ENCODE data around the gene DHRS13.
"Not testable (repeated sequence)": the region's sequence is repeated elsewhere in the genome, so short reads cannot be mapped to it uniquely, and the experiment has no call there.

Gene DHRS13

DNA sequence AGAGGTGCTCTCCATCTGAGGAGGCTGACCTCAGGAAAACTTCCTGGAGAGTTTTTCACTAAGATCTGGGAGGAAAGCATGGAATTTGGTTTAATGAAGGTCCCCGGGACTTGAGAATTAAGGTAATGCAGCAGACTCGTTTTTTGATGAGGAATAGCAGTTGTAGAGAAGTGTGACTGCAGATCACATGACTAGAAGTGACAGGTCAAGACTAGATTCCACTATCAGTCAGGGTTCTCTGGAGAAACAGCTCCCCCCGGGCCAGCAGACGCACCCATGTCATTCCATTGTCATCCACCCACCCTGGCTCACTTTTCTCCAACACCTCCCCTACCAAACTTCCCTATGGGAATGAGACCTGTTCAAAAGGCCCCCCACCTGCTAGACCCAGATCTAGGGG lies 1.9 kb upstream of the DHRS13 start:
- DNase-seq (ENCODE audit: low read depth in 3 of 3, low spot score in 1 of 3): no peak

GRCh38 chr17:28903546-28903841 lies 615 bp upstream of the DHRS13 start:
- not testable (repeated sequence) for DNase-seq (ENCODE audit: low read depth in 3 of 3, low spot score in 1 of 3)

DNA sequence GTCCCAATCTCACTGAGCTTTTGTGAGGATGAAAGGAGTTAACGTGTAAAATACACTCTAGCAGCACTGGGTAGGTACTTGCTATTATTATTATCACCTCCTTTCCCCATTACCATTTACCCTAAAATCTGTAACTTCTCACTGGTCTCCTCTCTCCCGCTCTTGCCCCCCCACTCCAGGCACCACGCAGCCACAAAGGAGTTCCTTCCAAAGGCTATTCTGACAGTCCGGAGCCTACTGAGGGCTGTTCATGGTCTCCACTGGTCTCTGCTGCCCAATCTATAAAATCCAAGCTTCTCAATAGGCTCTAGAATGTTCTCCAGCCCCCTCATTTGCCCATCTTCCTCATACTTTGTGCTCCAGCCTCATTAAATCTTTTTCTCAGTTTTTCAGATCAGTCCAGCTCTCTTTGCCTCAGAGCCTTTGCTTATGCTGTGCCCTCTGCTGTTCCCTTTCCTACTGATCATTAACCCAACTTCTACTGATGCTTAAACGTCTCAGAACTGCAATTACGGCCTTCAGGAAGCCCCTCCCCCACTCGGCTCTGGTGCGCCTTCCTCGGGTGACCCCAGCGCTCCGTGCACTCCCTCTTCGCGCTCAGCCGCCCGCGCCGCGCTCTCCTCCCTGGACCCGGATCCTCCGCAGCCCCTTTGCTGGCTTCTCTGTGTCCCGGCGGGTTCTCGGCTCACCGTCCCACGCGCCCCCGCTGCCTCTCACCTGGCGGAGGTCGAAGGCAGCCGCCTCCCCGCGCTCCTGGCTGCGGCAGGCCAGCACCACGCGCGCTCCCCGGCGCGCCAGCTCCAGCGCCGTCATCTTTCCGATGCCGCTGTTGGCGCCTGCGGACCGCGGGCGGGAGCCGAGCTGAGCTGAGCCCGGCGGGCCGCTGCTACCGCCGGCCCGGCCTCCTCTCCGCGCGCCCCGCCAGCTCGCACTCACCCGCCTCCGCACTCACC lies 737 bp downstream of the DHRS13 start:
- peak in 2 of 3 donors; percentile 25 to 43 for DNase-seq (ENCODE audit: low read depth in 3 of 3, low spot score in 1 of 3)

DNA sequence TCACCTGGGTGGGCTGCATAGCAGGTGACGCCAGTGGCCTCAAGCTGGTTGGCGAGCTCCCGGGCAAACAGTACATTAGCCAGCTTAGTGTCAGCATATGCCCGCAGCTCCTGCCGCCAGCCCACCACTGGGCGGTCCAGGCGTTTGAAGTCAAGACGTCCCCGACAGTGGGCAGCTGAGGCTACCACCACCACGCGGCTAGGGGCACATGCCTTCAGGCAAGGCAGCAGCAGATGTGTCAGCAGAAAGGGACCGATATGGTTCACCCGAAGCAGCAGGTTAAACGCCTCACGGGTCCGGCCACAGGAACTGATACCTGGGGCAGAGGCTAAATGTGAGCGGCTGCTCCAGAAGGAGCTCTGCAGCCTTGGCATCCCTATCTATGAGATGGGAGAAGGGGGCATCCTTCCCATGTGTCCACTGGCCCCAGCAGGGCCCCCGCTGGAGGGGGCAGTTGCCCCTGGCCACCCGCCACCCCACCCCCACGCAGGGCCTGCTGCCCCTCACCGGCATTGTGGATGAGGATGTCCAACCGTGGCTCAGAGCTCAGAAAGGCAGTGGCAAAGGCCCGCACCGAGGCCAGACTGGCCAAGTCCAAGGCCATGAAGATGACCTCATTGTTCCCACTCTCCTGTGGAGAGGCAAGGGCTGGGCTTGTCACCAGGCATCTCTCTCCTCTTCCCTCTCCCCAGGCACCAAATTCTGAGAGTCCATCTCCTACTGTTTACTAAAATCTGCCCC lies 1.7 kb downstream of the DHRS13 start:
- DNase-seq (ENCODE audit: low read depth in 3 of 3, low spot score in 1 of 3): no peak

DNA sequence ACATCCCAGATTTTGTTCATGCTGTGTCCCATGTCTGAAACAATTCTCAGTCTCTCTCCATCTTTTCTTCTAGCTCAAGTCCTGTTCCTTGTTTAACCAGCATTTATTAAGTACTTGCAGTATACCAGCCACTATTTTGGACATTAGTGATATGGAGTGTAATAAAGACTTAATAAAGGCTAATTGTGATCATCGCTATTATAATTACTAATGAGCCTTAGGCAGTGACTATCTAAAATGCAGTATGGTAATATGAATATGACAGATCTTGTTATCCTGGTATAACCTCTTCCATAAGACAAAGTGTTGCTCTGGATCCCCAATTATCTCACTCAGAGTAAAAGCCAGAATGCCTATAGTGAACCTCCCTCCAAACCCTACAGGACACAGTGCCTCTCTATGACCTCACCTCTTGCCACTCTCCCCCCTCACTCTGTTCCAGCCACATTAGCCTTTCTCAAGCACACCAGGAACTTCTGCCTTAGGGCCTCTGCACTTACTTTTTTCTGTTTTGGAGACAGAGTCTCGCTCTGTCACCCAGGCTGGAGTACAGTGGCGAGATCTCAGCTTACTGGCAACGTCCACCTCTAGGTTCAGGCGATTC lies 3.6 kb downstream of the DHRS13 start:
- DNase-seq (ENCODE audit: low read depth in 3 of 3, low spot score in 1 of 3): no peak

GRCh38 chr17:28898527-28898955 lies 4.3 kb downstream of the DHRS13 start:
- DNase-seq (ENCODE audit: low read depth in 3 of 3, low spot score in 1 of 3): no peak

- peak in 1 of 3 donors; percentile 31 for DNase-seq (ENCODE audit: low read depth in 3 of 3, low spot score in 1 of 3)
Measured at GRCh38 chr17:28897769-28898526, 4.9 kb downstream of the DHRS13 start.

GRCh38 chr17:28896884-28897768 lies 5.8 kb downstream of the DHRS13 start, which contains the start of gene FLOT2:
FLOT2 (minus strand) TSS chr17:28897733; CDS start chr17:28897574, 159 bp downstream.
- DNase-seq (ENCODE audit: low read depth in 3 of 3, low spot score in 1 of 3): peak; percentile 23 to 56 (median 37)

DNA sequence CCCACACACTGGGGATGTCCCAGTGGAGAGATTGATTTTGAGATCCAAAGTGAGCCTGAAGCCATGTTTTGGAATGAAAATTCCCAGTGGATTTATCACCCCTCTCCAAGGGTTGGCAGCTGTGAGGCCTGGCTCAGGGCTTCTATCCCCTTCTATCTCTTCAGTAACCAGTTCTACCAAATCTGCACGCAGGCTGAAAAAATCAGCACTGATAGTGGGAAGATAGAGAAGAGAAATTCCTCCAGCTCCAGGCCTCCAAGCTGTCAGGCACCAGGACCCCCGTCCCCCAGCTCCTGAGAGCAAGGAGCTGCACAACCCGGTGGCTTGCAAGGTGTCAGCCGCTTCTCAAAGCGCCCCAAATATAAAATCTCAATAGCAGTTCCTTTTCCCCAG lies 6.4 kb downstream of the DHRS13 start:
- DNase-seq (ENCODE audit: low read depth in 3 of 3, low spot score in 1 of 3): no peak

DNA sequence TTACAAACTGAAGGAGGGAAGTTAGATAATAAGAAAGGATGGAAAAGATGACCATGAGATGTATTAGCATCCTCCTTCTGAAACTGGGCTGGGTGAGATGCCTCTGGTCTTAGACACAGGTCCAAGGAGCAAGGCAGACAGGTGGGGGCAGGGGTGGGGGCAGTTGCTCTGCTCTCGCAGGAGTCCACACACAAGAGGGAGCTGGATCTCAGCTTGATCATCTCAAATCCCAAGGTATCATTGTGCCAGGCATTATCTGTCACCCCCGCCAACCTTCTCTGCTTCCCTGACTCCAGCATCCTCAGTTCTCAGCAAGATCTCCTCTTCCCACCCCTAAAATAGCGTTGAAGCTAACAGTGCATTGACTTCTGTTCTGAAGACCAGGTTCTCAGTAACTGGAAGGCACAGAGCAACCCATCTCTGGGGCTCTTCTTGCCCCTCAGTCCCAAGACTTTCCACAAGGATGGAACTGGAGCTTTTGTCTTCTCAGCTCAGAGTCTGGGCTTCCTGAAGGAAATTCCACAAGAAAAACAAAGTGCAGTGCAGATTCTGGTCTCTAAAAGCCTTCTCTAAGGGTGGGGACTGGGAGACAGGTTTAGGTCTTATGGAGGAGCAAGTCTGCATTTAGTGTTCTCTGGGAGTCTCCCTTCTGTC lies 7.0 kb downstream of the DHRS13 start:
- DNase-seq (ENCODE audit: low read depth in 3 of 3, low spot score in 1 of 3): no peak

DNA sequence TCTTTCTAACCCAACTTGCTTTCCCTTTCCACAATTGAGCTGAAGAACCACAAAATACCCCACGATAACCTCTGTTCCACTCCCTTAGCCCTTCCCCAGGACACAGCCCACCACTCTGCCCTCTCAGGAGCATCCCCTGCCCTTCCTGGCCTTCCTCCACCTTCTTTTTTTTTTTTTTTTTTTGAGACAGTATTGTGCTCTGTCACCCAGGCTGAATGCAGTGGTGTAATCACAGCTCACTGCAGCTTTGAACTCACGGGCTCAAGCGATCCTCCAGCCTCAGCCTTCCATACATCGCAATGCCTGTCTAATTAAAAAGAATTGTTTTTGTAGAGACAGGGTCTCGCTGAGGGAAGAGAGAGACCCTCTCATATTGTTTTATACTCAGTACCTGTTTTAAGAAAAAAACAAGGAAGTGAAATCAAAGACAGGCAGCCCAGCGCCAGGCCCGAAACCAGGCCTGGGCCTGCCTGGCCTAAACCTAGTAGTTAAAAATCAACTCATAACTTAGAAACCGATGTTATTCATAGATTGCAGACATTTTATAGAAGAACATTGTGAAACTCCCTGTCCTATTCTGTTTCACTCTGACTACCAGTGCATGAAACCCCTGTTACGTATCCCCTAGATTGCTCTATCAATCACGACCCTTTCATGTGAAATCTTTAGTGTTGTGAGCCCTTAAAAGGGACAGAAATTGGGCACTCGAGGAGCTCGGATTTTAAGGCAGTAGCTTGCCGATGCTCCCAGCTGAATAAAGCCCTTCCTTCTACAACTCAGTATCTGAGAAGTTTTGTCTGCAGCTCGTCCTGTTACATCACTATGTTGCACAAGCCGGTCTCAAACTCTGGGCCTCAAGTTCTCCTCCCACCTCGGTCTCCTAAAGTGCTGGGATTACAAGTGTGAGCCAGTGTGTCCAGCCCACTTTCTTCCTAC lies 9.4 kb downstream of the DHRS13 start:
- DNase-seq (ENCODE audit: low read depth in 3 of 3, low spot score in 1 of 3): peak in 1 of 3 donors; percentile 18

DNA sequence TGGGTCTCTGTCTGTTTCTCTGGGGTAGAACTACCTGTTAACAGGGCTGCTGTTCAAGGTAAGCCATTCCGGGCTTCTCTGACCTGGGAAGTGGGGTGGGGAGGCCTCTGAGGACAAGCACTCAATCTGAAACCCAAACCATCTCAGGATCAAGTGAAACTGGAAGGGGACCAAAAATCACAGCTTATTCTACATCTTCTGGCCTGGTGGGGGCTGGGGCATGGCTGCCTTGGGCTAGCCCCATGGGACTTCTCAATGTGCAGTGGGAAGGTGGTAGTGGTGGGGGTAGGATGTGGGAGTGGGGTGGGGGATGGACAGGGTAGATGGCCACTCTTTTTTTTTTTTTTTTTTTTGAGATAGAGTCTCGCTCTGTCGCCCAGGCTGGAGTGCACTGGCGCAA lies 10.9 kb downstream of the DHRS13 start:
- DNase-seq (ENCODE audit: low read depth in 3 of 3, low spot score in 1 of 3): no peak

- no peak for DNase-seq (ENCODE audit: low read depth in 3 of 3, low spot score in 1 of 3)
Measured at GRCh38 chr17:28891201-28891600, 11.7 kb downstream of the DHRS13 start.

DNA sequence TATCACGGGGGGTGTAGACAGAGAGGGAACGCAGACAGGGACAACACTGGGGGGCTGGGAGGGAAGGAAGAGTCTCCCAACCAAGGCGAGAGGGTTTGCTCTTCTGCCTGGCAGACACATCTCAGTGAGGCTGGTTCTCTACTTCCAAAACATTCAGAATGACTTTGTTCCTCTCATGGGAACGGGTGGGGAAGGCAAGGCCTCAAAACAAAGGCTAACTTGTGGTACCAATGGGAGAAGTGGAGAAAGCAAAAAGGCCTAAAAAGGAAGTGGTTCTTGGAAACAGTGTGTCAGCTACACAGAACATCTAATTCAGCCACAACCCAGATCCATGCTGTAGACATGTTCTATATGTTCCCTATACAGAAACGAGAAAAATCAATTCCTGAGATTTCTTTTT lies 12.9 kb downstream of the DHRS13 start:
- no peak for DNase-seq (ENCODE audit: low read depth in 3 of 3, low spot score in 1 of 3)

- DNase-seq (ENCODE audit: low read depth in 3 of 3, low spot score in 1 of 3): no peak
Measured at GRCh38 chr17:28888832-28889231, 14.0 kb downstream of the DHRS13 start.

- DNase-seq (ENCODE audit: low read depth in 3 of 3, low spot score in 1 of 3): no peak
Measured at GRCh38 chr17:28887871-28888471, 14.9 kb downstream of the DHRS13 start.

DNA sequence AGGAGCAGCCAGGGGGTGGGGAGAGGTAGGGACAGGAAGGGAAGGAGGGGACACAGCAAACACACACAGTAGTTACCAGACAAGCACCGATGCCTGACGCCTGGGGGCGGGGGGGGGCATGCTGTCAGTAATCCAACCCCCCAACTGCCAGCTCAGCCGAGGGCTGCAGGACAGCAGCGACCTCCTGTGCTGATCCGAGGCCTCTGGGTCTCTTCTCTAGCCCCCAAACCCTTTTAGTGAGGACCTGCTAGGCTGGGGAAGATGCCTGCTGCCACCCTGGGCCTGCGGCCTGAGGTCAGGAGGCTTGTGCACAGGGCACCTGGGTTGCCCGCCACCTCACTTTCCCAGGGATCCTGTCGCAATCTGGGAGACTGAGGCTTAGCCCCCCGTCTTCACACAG lies 16.9 kb downstream of the DHRS13 start:
- DNase-seq (ENCODE audit: low read depth in 3 of 3, low spot score in 1 of 3): no peak

DNA sequence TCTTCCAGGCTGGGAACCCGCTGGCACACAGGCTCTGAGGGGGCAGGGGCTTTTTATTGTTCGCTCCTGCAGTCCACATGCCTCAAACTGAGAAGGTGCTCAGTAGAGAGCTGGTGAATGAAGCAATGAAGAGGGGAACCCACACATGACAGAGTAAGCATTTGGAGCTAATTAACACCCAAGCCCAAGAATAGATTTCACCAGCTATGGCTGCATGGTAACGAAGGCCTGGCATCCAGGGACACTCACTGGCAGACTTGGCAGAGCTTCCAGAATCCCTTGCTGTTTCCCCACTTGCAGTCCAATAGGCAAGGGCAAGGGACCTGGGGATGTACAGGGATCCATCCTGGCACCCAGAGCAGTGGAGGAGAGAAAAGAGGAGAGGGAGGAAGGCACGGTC lies 17.5 kb downstream of the DHRS13 start:
- no peak for DNase-seq (ENCODE audit: low read depth in 3 of 3, low spot score in 1 of 3)

Data from stimulated activated CD4-positive, alpha-beta T cell treated with anti-CD3 and anti-CD28 coated beads, TNF-alpha, amount 100 ng/mL, for 1 hour (primary cell).